GM23338 (cell line): Measurements from ENCODE around the gene TRIM14. TPM values are rescaled to one million over a fixed set of nuclear protein-coding genes. Genes with fewer than 3 reads are reported as not detected.

ENCODE experiments used
- ATAC-seq: fragments of 200-7000 bp; cut with Tn5 transposase; 3 replicates; pipeline ENCODE4 v1.9.1; 2020
- DNase-seq: peaks from one replicate; pipeline ENCODE4 v3.0.0-alpha.2; 2015; ENCODE audit warnings: low spot score
- H2AFZ ChIP-seq: fragments of 200-600 bp; sonication (generic); 2 replicates; pipeline ENCODE4 v1.8.0; 2016; ENCODE audit warnings: antibody characterized with exemption, mild to moderate bottlenecking, moderate library complexity
- H3F3A ChIP-seq: fragments of 200-600 bp; sonication (generic); replicated peaks from 2 replicates; pipeline ENCODE4 v1.8.0; 2017; ENCODE audit warnings: antibody characterized with exemption, mixed run types, low read depth
- H3K27ac ChIP-seq: fragments of 200-600 bp; sonication (generic); 2 replicates; pipeline ENCODE4 v1.6.1; 2016; ENCODE audit warnings: low read depth
- H3K27me3 ChIP-seq: fragments of 200-600 bp; sonication (generic); 2 replicates; pipeline ENCODE4 v1.8.0; 2016; ENCODE audit warnings: mild to moderate bottlenecking, mixed run types, moderate library complexity; ENCODE audit not compliant: insufficient read depth
- H3K36me3 ChIP-seq: fragments of 200-600 bp; sonication (generic); 2 replicates; pipeline ENCODE4 v1.8.0; 2016; ENCODE audit warnings: mild to moderate bottlenecking; ENCODE audit not compliant: insufficient read depth
- H3K4me1 ChIP-seq: fragments of 200-600 bp; sonication (generic); 2 replicates; pipeline ENCODE4 v1.8.0; 2016; ENCODE audit warnings: mild to moderate bottlenecking, moderate library complexity; ENCODE audit not compliant: insufficient read depth
- H3K4me2 ChIP-seq: fragments of 200-600 bp; sonication (generic); 2 replicates; pipeline ENCODE4 v1.7.1; 2017; ENCODE audit warnings: mixed run types
- H3K4me3 ChIP-seq: fragments of 200-600 bp; sonication (generic); 2 replicates; pipeline ENCODE4 v1.6.1; 2016; ENCODE audit warnings: mixed run types
- H3K79me2 ChIP-seq: fragments of 200-600 bp; sonication (generic); replicated peaks from 2 replicates; pipeline ENCODE4 v1.8.0; 2017; ENCODE audit warnings: mild to moderate bottlenecking; ENCODE audit not compliant: insufficient read depth
- H3K9me2 ChIP-seq: fragments of 200-600 bp; sonication (generic); 2 replicates; pipeline ENCODE4 v1.8.0; 2017; ENCODE audit not compliant: insufficient read depth
- H4K20me1 ChIP-seq: fragments of 200-600 bp; sonication (generic); replicated peaks from 2 replicates; pipeline ENCODE4 v1.8.0; 2017; ENCODE audit warnings: mild to moderate bottlenecking; ENCODE audit not compliant: insufficient read depth
- H3K27ac Mint-ChIP-seq: 2 replicates; pipeline ENCODE4 v1.8.0; 2020; ENCODE audit warnings: inconsistent platforms, mild to moderate bottlenecking, moderate library complexity, mixed read lengths
- H3K27me3 Mint-ChIP-seq: 3 replicates; pipeline ENCODE4 v1.8.0; 2022; ENCODE audit warnings: low read depth, mild to moderate bottlenecking, moderate library complexity, mixed read lengths, inconsistent platforms; ENCODE audit not compliant: insufficient read depth, poor library complexity
- H3K36me3 Mint-ChIP-seq: 3 replicates; pipeline ENCODE4 v1.8.0; 2021; ENCODE audit warnings: low read depth, mild to moderate bottlenecking, inconsistent platforms, moderate library complexity, mixed read lengths
- H3K4me1 Mint-ChIP-seq: 3 replicates; pipeline ENCODE4 v1.8.0; 2020; ENCODE audit warnings: mild to moderate bottlenecking, inconsistent platforms, mixed read lengths
- H3K4me3 Mint-ChIP-seq: 3 replicates; pipeline ENCODE4 v1.8.0; 2021; ENCODE audit warnings: moderate library complexity, mild to moderate bottlenecking, inconsistent platforms, mixed read lengths
- H3K9me3 Mint-ChIP-seq: 3 replicates; pipeline ENCODE4 v1.8.0; 2020; ENCODE audit warnings: moderate library complexity, mild to moderate bottlenecking, inconsistent platforms, mixed read lengths
- CREB1 ChIP-seq: fragments of 250-450 bp; sonication (Bioruptor Pico); IDR thresholded peaks from 2 replicates; pipeline ENCODE4 v1.5.0; 2020; ENCODE audit warnings: low read depth, mild to moderate bottlenecking, moderate library complexity
- CTCF ChIP-seq, 2 experiments: fragments of 200-600 bp in 1 of 2; sonication (generic) in 1 of 2; conservative IDR thresholded peaks; 2 replicates each; pipeline versions ENCODE4 v1.5.1 to v1.6.1; 2016 to 2017; ENCODE audit warnings: antibody characterized with exemption in 2 of 2, low read depth in 2 of 2, mild to moderate bottlenecking in 2 of 2, moderate library complexity in 1 of 2
- EZH2 ChIP-seq: fragments of 200-600 bp; sonication (generic); IDR thresholded peaks from one replicate; pipeline ENCODE4 v1.8.0; 2017; ENCODE audit warnings: antibody characterized with exemption, mild to moderate bottlenecking, low read depth; ENCODE audit not compliant: unreplicated experiment
- EZH2phosphoT487 ChIP-seq: fragments of 200-600 bp; sonication (generic); IDR thresholded peaks from one replicate; pipeline ENCODE4 v1.8.1; 2018; ENCODE audit warnings: antibody characterized with exemption; ENCODE audit not compliant: unreplicated experiment
- JUNB ChIP-seq: IDR thresholded peaks from one replicate; pipeline ENCODE4 v1.6.1; 2016; ENCODE audit warnings: antibody characterized with exemption; ENCODE audit not compliant: unreplicated experiment
- NANOG ChIP-seq: IDR thresholded peaks from 2 replicates; pipeline ENCODE4 v1.6.1; 2016; ENCODE audit warnings: antibody characterized with exemption, borderline replicate concordance
- POLR2AphosphoS5 ChIP-seq: IDR thresholded peaks from 2 replicates; pipeline ENCODE4 v1.6.1; 2016; ENCODE audit warnings: antibody characterized with exemption, low read depth
- STAT1 ChIP-seq: IDR thresholded peaks from one replicate; pipeline ENCODE4 v1.6.1; 2016; ENCODE audit warnings: antibody characterized with exemption; ENCODE audit not compliant: unreplicated experiment
- ZNF114 ChIP-seq: fragments of 250-450 bp; sonication (Bioruptor Pico); IDR thresholded peaks from 2 replicates; pipeline ENCODE4 v1.5.0; 2020; ENCODE audit warnings: mild to moderate bottlenecking, moderate library complexity
- ZNF331 ChIP-seq: fragments of 250-450 bp; sonication (Bioruptor Pico); IDR thresholded peaks from 2 replicates; pipeline ENCODE4 v1.5.0; 2020; ENCODE audit warnings: low read depth, mild to moderate bottlenecking, moderate library complexity
- ZNF462 ChIP-seq: fragments of 250-450 bp; sonication (Bioruptor Pico); IDR thresholded peaks from 2 replicates; pipeline ENCODE4 v1.5.0; 2020; ENCODE audit warnings: mild to moderate bottlenecking, moderate library complexity
- polyA plus RNA-seq: library from polyadenylated mRNA; unstranded; fragments of >200 nt; fragmentation: Nextera tagmentation; extraction: Ambion mirVana; gene quantifications from 2 replicates; pipeline ENCODE4 v1.2.1, GENCODE V29; 2016
- total RNA-seq: library from RNA; depleted of rRNA; stranded (reverse); fragments of >200 nt; shearing (Covaris generic); gene quantifications from 2 replicates; pipeline ENCODE4 v1.2.3, GENCODE V29; 2014
- TF ChIP-seq, protein P1 (sequence below): IDR thresholded peaks from 2 replicates; pipeline ENCODE4 v1.6.1; 2016; ENCODE audit warnings: antibody characterized with exemption
- TF ChIP-seq, protein P2 (sequence below): IDR thresholded peaks from one replicate; pipeline ENCODE4 v1.6.1; 2018; ENCODE audit warnings: antibody characterized with exemption; ENCODE audit not compliant: unreplicated experiment

The TRIM14 gene
- total and polyA plus RNA-seq, 2 experiments from 2014 or later, result 17.2 to 25.3 TPM

DNA sequence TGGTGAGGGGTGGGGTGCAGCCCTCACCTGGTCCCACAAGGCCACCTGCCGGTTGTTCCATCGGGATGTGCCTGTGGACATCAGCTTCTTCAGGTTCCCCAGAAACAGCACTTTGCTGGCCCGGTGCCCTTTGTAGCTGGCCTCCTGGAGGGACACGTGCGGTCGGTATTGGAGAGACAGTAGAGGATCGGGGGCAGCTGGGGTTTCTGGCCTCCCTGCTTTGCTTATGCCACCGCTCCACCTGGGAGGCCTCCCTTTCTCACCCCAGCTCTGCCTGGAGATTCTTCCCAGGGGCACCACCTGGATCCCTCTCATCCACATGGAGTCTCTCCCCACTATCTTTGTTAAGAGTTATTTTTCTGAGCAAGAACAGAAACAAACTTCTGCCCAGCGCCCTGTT is 13.1 kb upstream of the TRIM14 start:
- TF ChIP-seq, protein P1, sequence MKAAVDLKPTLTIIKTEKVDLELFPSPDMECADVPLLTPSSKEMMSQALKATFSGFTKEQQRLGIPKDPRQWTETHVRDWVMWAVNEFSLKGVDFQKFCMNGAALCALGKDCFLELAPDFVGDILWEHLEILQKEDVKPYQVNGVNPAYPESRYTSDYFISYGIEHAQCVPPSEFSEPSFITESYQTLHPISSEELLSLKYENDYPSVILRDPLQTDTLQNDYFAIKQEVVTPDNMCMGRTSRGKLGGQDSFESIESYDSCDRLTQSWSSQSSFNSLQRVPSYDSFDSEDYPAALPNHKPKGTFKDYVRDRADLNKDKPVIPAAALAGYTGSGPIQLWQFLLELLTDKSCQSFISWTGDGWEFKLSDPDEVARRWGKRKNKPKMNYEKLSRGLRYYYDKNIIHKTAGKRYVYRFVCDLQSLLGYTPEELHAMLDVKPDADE, result no peak
- TF ChIP-seq EZH2phosphoT487 (no peak), CREB1 (CRISPR knock-in tag) (no peak), ZNF114 (CRISPR knock-in tag) (no peak), ZNF462 (CRISPR knock-in tag) (no peak), JUNB (no peak), POLR2AphosphoS5 (no peak), STAT1 (no peak), ZNF331 (CRISPR knock-in tag) (no peak), NANOG (no peak), CTCF (conservative IDR thresholded peaks at IDR 0.05; ENCODE audit: low read depth in 2 of 2) (no peak), EZH2 (no peak)
- TF ChIP-seq, protein P2, sequence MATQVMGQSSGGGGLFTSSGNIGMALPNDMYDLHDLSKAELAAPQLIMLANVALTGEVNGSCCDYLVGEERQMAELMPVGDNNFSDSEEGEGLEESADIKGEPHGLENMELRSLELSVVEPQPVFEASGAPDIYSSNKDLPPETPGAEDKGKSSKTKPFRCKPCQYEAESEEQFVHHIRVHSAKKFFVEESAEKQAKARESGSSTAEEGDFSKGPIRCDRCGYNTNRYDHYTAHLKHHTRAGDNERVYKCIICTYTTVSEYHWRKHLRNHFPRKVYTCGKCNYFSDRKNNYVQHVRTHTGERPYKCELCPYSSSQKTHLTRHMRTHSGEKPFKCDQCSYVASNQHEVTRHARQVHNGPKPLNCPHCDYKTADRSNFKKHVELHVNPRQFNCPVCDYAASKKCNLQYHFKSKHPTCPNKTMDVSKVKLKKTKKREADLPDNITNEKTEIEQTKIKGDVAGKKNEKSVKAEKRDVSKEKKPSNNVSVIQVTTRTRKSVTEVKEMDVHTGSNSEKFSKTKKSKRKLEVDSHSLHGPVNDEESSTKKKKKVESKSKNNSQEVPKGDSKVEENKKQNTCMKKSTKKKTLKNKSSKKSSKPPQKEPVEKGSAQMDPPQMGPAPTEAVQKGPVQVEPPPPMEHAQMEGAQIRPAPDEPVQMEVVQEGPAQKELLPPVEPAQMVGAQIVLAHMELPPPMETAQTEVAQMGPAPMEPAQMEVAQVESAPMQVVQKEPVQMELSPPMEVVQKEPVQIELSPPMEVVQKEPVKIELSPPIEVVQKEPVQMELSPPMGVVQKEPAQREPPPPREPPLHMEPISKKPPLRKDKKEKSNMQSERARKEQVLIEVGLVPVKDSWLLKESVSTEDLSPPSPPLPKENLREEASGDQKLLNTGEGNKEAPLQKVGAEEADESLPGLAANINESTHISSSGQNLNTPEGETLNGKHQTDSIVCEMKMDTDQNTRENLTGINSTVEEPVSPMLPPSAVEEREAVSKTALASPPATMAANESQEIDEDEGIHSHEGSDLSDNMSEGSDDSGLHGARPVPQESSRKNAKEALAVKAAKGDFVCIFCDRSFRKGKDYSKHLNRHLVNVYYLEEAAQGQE, result no peak
- Histone ChIP-seq H3K4me2 (no peak overlapping the region), H3K9me2 (no peaks in the 10 kb centered on the region), H3K27me3 (no peaks in the 10 kb centered on the region), H3K4me1 (no peaks in the 10 kb centered on the region), H3K79me2 (no peaks in the 10 kb centered on the region), H4K20me1 (no peaks in the 10 kb centered on the region), H3K4me3 (no peak overlapping the region), H2AFZ (no peak overlapping the region), H3K27ac (no peak overlapping the region), H3K36me3 (no peaks in the 10 kb centered on the region; the same call in 1 of the 2 replicates), H3F3A (no peaks in the 10 kb centered on the region)
- peaks cover 22% of the 10 kb centered on the region for H3K36me3 Mint-ChIP-seq
- H3K27me3 Mint-ChIP-seq, result peaks cover 2% of the 10 kb centered on the region
- H3K9me3 Mint-ChIP-seq, result no peaks in the 10 kb centered on the region
- H3K27ac Mint-ChIP-seq, result no peak overlapping the region
- H3K4me1 Mint-ChIP-seq, result peaks cover 12% of the 10 kb centered on the region
- H3K4me3 Mint-ChIP-seq, result no peak overlapping the region
- DNase-seq (no peak), ATAC-seq (no peak)
